Fibroblast of the conjunctiva (primary cell): ENCODE measurements around the gene SIM2.

ENCODE experiments used
- DNase-seq: peaks from one replicate; pipeline ENCODE4 v3.0.0-alpha.2; 2010; ENCODE audit warnings: low read depth

Gene SIM2

DNA sequence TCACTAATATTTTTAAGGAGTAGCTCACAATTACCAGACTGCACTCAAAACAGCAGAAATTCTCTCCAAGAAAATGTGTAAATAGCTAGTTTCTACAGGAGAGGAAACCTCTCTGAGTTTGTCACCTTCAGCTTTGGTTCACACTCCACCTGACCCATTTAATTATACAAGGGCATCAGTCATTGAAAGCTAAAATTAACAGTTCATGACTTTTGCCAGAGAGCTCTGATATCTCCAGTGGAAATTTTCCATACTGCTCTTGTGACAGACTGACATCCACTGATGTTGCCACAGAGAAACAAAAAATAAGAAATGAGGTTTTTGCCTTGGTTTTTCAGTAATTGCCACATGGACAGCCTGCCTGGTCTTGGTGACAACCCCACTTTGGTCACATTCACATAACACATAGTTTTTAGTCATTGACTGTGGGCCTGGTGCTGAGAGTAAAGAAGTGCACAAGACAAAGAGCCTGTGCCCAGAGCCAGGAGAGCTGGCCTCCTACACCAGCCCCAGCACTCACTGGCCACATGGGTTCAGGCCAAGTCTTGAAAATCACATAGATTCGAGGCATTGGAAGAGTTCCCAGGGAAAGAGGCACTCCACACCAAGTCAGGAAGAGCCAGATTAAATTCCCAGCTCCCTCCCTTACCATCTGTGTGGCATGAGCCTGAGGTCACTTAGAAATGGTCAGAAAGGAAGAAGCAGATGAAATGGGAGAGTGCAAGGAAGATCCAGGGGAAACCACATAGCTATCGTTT lies 13.8 kb upstream of the SIM2 start:
- no peak for DNase-seq

- no peak for DNase-seq
Observed at GRCh38 chr21:36686955-36687354, 12.0 kb upstream of the SIM2 start.

DNA sequence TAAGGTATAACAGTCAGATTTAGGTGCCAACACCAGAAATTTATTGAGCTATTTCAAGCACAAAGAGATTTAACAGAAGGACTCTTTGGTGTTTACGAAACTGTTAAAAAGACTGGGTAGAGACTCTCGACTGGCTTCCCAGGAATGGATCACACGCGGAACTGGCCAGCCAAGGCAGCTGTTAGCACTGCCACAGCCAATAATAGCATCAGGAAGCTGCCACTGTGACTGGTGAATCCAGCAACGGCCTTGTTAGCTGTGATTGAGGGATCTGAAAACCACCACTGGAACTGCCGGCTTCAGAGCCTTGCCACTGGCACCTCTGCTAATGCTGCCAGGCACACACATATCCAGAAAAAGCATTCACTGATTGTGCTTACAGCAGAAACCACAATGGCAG lies 10.6 kb upstream of the SIM2 start:
- no peak for DNase-seq

DNA sequence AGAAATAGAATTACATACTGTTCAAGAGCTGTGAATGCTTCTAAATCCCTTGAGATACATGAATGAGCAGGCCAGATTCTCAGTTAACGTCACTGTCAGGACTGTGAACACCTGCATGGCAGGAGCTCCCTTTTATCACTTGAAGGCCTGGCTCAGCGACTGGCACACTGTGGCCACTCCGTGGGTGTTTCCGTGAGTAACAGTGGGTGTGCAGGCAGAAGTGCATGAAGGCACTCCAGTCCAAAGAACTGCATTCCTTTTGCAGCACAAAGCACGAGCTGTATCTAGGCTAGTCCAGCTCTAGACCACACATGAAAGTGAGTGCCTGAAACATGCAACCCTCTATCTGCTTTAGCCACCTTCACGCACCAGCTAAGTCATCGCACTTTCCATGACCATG lies 9.6 kb upstream of the SIM2 start:
- DNase-seq, result no peak

DNA sequence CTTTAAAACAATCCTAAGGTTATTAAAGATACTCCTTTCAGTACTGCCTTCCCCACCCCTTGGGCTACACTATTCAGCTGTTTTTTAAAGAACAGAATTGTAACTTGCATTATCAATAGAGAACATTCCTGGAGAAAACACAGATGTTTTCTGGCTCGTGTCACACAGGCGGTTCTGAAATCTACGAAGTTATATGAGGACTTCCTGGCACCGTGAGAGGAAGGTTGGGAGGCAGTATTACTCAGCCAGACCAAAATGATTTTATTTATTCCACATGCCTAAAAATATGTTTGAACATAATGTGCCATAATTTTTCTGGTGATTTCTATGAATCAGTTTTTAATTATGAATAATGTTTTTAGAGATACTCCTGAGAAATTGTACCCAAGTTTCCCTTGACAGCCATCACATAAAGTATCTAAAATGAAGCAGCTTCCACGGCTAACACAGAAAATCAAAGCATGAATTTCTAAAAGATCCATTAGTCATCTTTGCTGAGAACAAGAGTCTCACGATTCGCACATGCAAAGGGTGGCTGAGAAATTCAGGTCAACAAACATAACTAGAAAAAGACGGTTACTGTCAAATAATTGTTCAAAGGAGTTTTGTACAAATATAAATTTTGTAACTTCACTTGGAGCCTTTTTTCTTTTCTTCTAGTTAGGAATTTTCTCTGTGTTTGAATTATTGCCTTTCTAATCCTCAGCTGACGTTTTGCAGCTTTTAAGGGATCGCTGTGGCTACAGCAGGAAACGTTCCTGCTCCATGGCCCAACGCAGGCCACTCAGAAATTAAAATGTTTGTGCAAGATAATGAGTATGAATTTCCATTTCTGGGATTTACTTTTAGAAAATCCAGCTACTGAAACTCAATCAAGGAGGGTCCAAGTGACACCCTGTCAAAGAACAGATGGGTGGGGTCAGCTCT lies 8.0 kb upstream of the SIM2 start:
- no peak for DNase-seq

DNA sequence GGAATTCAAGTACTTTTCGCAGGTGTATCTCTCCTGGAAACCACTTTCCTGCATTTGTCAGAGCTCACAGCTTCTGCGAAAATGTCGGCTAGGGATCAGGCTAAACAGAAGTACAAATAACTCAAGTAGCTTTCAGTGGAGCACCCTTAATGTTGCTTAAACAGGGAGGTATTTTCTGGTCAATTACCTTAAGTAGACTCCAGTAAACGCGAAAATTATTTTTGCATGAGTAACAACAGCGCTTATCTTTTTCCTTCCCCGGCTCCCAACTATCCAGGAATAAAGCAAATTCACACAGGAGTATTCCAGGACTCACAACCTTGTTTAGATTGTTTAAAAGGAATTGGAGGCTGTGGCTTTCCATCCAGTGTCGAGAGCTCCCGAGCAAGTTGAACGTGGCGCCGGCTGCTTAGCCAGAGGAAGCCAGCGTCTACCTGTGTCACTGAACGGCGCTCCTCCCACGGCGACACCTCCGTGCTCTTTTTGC lies 7.3 kb upstream of the SIM2 start:
- no peak for DNase-seq

DNA sequence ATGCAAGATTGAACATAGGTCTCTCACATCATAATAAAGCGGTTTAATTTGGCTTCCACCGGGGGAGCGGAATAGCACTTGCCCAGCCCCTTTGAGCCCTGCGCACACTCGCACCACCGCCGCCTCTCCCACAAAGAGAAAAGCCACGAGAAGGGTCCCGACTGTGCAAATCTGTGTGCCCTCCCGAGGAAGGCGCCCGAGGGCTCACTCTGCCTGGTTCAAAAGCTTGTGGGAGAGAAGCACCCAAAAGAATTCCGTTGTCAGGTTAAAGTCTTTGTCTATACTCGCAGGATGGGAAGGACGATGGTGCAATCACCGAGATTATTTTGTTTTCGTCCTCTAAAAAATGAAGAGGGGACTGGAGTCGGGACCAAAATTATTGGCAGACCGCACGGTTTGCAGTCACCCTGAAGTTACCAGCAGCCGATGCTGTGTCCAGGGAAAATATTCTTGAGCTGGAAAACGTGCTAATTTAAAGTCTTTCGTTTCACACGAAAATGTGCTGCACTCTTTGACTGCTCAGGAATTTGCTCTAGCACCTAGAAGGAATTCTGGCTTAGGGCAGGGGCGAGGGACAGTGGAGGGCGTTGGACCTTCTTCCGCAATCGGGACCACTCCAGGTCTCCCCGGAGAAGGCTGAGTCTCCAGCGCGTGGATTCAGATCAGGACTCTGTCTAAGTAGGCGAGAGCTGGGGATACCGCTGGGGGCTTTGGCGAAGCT lies 6.6 kb upstream of the SIM2 start:
- no peak for DNase-seq

- DNase-seq, result no peak
Observed at GRCh38 chr21:36692835-36693488, 6.0 kb upstream of the SIM2 start.

GRCh38 chr21:36693489-36694030 lies 5.4 kb upstream of the SIM2 start:
- no peak for DNase-seq

- no peak for DNase-seq
Observed at GRCh38 chr21:36694031-36694515, 4.8 kb upstream of the SIM2 start.

GRCh38 chr21:36694593-36695282 lies 4.2 kb upstream of the SIM2 start:
- DNase-seq, result no peak

DNA sequence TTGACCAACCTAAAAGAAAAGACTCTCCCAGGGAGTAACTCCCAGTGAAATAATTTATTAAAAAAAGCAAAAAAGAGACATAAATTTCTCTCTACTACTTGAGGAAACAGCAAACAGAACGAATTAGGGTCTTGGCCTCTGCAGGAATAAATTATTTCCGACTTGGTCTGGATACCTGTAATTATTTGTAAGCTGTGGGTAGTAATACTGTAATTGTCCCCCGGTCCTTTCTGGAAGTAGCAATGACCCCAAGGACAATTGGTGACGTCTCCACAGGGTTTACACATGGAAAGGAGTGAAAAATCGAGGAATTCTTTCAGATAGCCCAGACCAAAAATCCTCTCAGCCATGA lies 3.7 kb upstream of the SIM2 start:
- no peak for DNase-seq

GRCh38 chr21:36695671-36696389 lies 3.1 kb upstream of the SIM2 start:
- no peak for DNase-seq

- no peak for DNase-seq
Observed at GRCh38 chr21:36696390-36697059, 2.4 kb upstream of the SIM2 start.

DNA sequence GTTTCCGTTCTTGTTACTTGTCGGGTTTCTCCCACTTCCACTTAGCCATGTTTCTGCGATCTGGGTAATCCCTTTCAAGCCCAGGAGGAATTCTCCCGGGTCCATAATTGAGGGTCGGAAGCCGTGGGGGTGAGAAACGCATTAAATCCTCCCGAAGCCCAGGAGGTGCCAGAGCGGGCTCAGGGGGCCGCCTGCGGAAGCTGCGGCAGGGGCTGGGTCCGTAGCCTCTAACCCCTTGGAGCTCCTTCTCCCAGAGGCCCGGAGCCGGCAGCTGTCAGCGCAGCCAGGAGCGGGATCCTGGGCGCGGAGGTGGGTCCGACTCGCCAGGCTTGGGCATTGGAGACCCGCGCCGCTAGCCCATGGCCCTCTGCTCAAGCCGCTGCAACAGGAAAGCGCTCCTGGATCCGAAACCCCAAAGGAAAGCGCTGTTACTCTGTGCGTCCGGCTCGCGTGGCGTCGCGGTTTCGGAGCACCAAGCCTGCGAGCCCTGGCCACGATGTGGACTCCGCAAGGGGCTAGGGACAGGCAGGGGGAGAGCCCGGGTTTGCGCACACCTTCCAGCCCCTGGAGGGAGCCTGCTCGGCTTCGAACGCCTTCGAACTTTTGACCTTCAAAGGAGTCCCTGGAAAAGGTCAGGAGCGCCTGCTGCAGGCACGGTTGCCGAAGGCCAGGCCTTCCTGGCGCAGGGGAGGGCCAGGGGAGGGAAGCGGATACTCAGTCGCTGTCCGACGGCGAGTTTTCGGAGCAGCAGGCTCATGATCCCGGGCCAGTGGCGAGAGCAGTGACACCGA lies 1.7 kb upstream of the SIM2 start:
- no peak for DNase-seq

DNA sequence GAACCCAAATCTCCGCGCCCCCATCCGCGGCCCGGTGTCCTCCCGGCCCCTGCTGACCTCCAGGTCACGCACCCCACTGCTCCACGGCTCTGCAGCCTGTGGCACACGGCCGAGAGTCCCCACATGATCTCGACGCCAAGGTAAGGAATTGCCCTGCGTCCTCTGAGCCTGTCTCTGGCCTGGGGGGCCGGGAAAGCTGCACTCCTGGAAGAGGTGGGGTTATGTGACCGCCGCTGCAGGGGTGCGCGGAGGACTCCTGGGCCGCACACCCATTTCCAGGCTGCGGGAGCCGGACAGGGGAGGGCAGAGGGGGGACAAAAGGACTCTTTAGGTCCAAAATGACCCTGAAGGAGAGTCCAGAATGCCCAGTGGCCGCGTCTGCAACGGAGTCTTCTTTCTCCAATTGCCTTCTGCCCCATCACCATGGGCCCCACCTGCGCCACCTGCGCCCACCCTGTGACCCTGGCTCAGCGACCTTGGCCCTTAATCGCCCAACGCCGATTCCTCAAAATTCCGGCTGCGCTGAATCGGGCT lies 997 bp upstream of the SIM2 start:
- DNase-seq, result no peak

DNA sequence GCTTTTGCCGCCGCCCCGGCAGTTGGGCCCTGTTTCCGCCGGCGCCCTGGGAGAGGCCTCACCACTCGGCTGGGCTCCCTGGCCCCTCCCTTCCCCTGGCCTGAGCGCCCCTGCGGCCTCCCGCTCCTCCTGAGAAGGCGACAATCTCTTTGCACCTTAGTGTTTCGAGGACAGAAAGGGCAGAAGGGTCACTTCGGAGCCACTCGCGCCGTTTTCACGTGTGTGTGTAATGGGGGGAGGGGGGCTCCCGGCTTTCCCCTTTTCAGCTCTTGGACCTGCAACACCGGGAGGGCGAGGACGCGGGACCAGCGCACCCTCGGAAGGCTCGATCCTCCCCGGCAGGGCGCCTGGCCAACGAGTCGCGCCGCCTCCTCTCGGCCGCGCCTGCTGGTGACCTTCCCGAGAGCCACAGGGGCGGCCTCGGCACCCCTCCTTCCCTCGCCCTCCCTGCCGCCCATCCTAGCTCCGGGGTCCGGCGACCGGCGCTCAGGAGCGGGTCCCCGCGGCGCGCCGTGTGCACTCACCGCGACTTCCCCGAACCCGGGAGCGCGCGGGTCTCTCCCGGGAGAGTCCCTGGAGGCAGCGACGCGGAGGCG lies 432 bp upstream of the SIM2 start:
- no peak for DNase-seq
